Measurements from ENCODE around the gene ZEB2. TPM values are rescaled to one million over a fixed set of nuclear protein-coding genes. Genes with fewer than 3 reads are reported as not detected.

Gene ZEB2
- total RNA-seq, 3 donors from 2014 or later = 53.7 to 225 (median 83.2) TPM

DNA sequence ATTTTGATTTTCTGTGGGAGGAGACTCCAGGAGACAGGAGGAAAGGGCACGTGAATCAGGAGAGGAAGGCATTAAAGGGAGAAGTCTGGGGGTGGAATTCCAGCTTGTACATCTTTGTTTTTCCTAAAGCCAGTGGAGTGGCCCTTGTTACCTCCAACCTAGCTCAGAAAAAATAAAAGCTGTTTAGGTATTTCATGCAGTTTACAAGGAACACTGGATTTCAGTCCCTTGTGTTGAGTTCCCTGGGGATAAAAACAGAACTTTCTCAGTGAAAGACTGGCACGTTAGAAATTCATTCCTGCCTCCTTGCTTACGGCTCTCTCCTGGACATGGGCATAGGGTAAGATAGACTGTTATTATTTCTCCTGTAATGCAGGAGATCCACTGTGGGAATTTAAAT, 170.2 kb downstream of the ZEB2 start:
- H3K9me3 ChIP-seq = no peaks in the 10 kb centered on the region
- DNase-seq (ENCODE audit: low spot score in 2 of 2) = no peak
- H3K27me3 ChIP-seq = no peaks in the 10 kb centered on the region
- no peaks in the 10 kb centered on the region for H3K4me1 ChIP-seq
- no peak for TF ChIP-seq POLR2AphosphoS5 (IDR thresholded peaks at IDR 0.05)
- TF ChIP-seq, protein P1, sequence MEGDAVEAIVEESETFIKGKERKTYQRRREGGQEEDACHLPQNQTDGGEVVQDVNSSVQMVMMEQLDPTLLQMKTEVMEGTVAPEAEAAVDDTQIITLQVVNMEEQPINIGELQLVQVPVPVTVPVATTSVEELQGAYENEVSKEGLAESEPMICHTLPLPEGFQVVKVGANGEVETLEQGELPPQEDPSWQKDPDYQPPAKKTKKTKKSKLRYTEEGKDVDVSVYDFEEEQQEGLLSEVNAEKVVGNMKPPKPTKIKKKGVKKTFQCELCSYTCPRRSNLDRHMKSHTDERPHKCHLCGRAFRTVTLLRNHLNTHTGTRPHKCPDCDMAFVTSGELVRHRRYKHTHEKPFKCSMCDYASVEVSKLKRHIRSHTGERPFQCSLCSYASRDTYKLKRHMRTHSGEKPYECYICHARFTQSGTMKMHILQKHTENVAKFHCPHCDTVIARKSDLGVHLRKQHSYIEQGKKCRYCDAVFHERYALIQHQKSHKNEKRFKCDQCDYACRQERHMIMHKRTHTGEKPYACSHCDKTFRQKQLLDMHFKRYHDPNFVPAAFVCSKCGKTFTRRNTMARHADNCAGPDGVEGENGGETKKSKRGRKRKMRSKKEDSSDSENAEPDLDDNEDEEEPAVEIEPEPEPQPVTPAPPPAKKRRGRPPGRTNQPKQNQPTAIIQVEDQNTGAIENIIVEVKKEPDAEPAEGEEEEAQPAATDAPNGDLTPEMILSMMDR (IDR thresholded peaks at IDR 0.05) = no peak
- peak overlapping the region in 1 of 2 donors; percentile 22 for H3K27ac ChIP-seq
- no peaks in the 10 kb centered on the region for H3K36me3 ChIP-seq
- intact Hi-C loops (cut with DNase I; ENCODE audit: low total_unique reads) = no loop called here
- H3K4me3 ChIP-seq = no peak overlapping the region

DNA sequence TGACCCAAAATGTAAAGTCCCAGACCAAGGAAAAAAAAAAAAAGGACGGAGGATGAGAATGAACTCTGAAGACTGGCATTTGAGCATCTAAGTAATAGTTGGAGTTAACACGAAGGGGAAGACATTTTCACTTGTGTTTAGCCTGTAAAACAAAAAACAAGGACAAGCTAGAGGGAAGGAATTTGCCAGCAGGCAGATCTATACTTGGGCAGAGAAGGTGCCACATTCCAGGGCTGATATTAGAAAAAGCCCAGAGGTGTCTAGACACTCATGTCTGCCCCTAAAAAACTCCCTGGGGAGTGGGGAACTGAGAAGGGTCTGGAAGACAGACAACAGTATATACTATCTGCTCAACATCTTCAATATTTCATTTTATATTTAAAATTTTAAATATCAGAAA, 171.1 kb downstream of the ZEB2 start:
- DNase-seq (ENCODE audit: low spot score in 2 of 2) = no peak
- no peaks in the 10 kb centered on the region for H3K27me3 ChIP-seq
- TF ChIP-seq POLR2A (IDR thresholded peaks at IDR 0.05) = no peak
- TF ChIP-seq, protein P1 (IDR thresholded peaks at IDR 0.05) = no peak
- no peak for TF ChIP-seq POLR2AphosphoS5 (IDR thresholded peaks at IDR 0.05)
- no peaks in the 10 kb centered on the region for H3K9me3 ChIP-seq
- no peak overlapping the region for H3K4me3 ChIP-seq
- intact Hi-C loops (cut with DNase I; ENCODE audit: low total_unique reads) = no loop called here
- no peaks in the 10 kb centered on the region for H3K36me3 ChIP-seq
- no peaks in the 10 kb centered on the region for H3K4me1 ChIP-seq
- no peak overlapping the region for H3K27ac ChIP-seq

DNA sequence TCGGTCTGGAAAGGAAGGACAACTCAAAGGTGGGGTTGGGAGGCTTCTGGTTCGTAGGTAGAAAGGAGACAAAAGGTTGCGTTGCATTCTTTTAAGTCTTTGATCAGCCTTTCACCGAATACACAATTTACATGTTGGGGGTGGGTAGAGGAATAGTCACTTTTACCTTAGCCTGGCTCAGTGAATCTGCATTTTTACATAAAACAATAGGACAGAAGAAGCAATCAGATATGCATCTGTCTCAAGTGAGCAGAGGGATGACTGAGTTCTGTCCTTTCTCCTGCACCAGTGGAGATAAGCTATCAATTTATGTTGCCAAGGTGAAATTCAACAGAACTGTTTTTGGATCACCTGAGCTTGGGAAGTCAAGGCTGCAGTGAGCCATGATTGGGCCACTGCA, 173.7 kb downstream of the ZEB2 start:
- Histone ChIP-seq H3K27me3 (no peaks in the 10 kb centered on the region), H3K4me3 (no peak overlapping the region), H3K36me3 (no peaks in the 10 kb centered on the region), H3K9me3 (no peaks in the 10 kb centered on the region), H3K4me1 (no peaks in the 10 kb centered on the region), H3K27ac (no peak overlapping the region)
- TF ChIP-seq POLR2AphosphoS5 (IDR thresholded peaks at IDR 0.05) = no peak
- TF ChIP-seq POLR2A (IDR thresholded peaks at IDR 0.05) = no peak
- TF ChIP-seq, protein P1 (IDR thresholded peaks at IDR 0.05) = no peak
- intact Hi-C loops (cut with DNase I; ENCODE audit: low total_unique reads) = no loop called here
- DNase-seq (ENCODE audit: low spot score in 2 of 2) = no peak

DNA sequence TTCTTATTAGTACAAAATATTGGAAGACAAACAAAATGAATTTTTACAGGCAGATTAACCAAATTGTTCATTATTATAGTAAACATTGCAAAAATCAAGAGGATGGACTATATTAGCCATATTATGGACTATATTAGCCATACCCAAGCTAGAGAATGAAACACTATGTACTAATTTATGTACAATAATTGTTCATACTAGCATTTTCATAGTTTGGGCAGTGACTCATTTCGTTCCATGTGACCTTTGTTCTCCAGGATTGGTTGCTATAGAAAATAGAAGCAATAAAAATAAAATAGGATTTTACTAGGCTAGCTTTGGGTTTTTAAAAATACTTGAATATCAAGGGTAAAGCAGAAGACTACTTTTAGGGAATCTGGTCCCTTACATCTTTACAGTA, 176.8 kb downstream of the ZEB2 start:
- intact Hi-C loops (cut with DNase I; ENCODE audit: low total_unique reads) = no loop called here

DNA sequence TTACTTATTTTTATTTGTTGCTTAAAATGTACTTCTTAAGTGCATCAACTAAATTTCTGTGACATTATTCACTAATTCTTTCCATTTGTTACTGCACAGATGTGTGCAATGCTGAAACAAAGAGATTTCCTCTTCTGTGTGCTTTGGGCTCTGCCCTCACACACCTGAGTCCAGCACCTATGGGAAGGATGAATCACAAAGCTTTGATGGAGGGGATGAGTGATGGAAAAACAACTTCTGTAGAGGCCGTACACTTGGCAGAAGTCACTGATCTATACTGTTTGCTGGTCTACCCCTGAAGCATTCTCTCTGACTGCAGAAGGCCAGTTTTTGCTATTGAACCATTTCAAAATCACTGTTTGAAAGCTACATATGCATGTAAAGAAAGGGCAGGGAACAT, 178.4 kb downstream of the ZEB2 start:
- Histone ChIP-seq H3K27me3 (no peaks in the 10 kb centered on the region), H3K4me1 (no peaks in the 10 kb centered on the region), H3K4me3 (no peak overlapping the region), H3K9me3 (no peaks in the 10 kb centered on the region), H3K27ac (no peak overlapping the region), H3K36me3 (no peaks in the 10 kb centered on the region)
- DNase-seq (ENCODE audit: low spot score in 2 of 2) = no peak
- intact Hi-C loops (cut with DNase I; ENCODE audit: low total_unique reads) = no loop called here
- TF ChIP-seq POLR2A (IDR thresholded peaks at IDR 0.05) (no peak), POLR2AphosphoS5 (IDR thresholded peaks at IDR 0.05) (no peak)
- TF ChIP-seq, protein P1 (IDR thresholded peaks at IDR 0.05) = no peak

More for the DNA sequence above, 176.8 kb downstream of the ZEB2 start:
- no peaks in the 10 kb centered on the region for H3K27me3 ChIP-seq
- H3K9me3 ChIP-seq = no peaks in the 10 kb centered on the region
- H3K4me1 ChIP-seq = no peaks in the 10 kb centered on the region
- no peak for DNase-seq (ENCODE audit: low spot score in 2 of 2)
- no peaks in the 10 kb centered on the region for H3K36me3 ChIP-seq
- TF ChIP-seq POLR2AphosphoS5 (IDR thresholded peaks at IDR 0.05) = no peak
- no peak for TF ChIP-seq POLR2A (IDR thresholded peaks at IDR 0.05)
- TF ChIP-seq, protein P1 (IDR thresholded peaks at IDR 0.05) = no peak
- H3K4me3 ChIP-seq = no peak overlapping the region
- no peak overlapping the region for H3K27ac ChIP-seq

All from breast epithelium (tissue), 4 donors.